PC-9 (cell line): Measurements from ENCODE around the gene CDK18. TPM values are rescaled to one million over a fixed set of nuclear protein-coding genes. Genes with fewer than 3 reads are reported as not detected.

Experiments
- BruUV-seq: library from RNA; stranded (reverse); fragments of 400-500 nt; replicated peaks from 2 replicates; lab custom pipeline; 2021; lab: Mats Ljungman, UMichigan
- CTCF ChIA-PET: fragments of 300-600 bp; sonication (Branson Sonifier 250); formaldehyde crosslinking; loops from one replicate; lab custom pipeline; 2022; ENCODE audit warnings: antibody characterized with exemption; lab: Charles Lee
- POLR2A ChIA-PET: fragments of 300-600 bp; sonication (Branson Sonifier 250); formaldehyde crosslinking; loops from one replicate; lab custom pipeline; 2022; ENCODE audit warnings: antibody characterized with exemption; ENCODE audit not compliant: unreplicated experiment; lab: Charles Lee
- DNase-seq, 2 experiments: peaks; one replicate each; pipeline versions ENCODE4 v3.0.0 to v3.0.0-alpha.2; 2015 to 2022; ENCODE audit warnings: mixed read lengths in 1 of 2
- H2AFZ ChIP-seq: fragments of 200-600 bp; sonication (generic); 2 replicates; pipeline ENCODE4 v1.8.1; 2017; ENCODE audit warnings: antibody characterized with exemption
- H3F3A ChIP-seq: fragments of 200-600 bp; sonication (generic); 2 replicates; pipeline ENCODE4 v1.8.1; 2017; ENCODE audit warnings: antibody characterized with exemption, mild to moderate bottlenecking, low read depth; ENCODE audit not compliant: insufficient read depth
- H3K27ac ChIP-seq: fragments of 200-600 bp; sonication (generic); 2 replicates; pipeline ENCODE4 v1.6.1; 2016; ENCODE audit warnings: mixed run types
- H3K27me3 ChIP-seq: fragments of 200-600 bp; sonication (generic); 2 replicates; pipeline ENCODE4 v1.6.1; 2016; ENCODE audit warnings: low read depth, mixed run types; ENCODE audit not compliant: insufficient read depth
- H3K36me3 ChIP-seq: fragments of 200-600 bp; sonication (generic); 2 replicates; pipeline ENCODE4 v1.6.1; 2016; ENCODE audit warnings: low read depth, mixed run types
- H3K4me1 ChIP-seq: fragments of 200-600 bp; sonication (generic); replicated peaks from 2 replicates; pipeline ENCODE4 v1.6.1; 2016; ENCODE audit warnings: mixed run types; ENCODE audit not compliant: insufficient read depth
- H3K4me2 ChIP-seq: fragments of 200-600 bp; sonication (generic); 2 replicates; pipeline ENCODE4 v1.6.1; 2017; ENCODE audit warnings: mixed run types
- H3K4me3 ChIP-seq: fragments of 200-600 bp; sonication (generic); 2 replicates; pipeline ENCODE4 v1.6.1; 2016; ENCODE audit warnings: mixed run types
- H3K79me2 ChIP-seq: fragments of 200-600 bp; sonication (generic); 2 replicates; pipeline ENCODE4 v1.6.1; 2017; ENCODE audit warnings: low read depth, mixed run types
- H3K9me2 ChIP-seq: fragments of 200-600 bp; sonication (generic); 2 replicates; pipeline ENCODE4 v1.8.1; 2017; ENCODE audit warnings: mild to moderate bottlenecking; ENCODE audit not compliant: insufficient read depth
- H3K9me3 ChIP-seq: fragments of 200-600 bp; sonication (generic); 2 replicates; pipeline ENCODE4 v1.8.1; 2016; ENCODE audit warnings: low read depth; ENCODE audit not compliant: insufficient read depth
- H4K20me1 ChIP-seq: fragments of 200-600 bp; sonication (generic); 2 replicates; pipeline ENCODE4 v1.8.1; 2017; ENCODE audit not compliant: insufficient read depth
- CTCF ChIP-seq: fragments of 200-600 bp; sonication (generic); conservative IDR thresholded peaks from 2 replicates; pipeline ENCODE4 v1.6.1; 2017; ENCODE audit warnings: mixed run types, antibody characterized with exemption, mild to moderate bottlenecking, moderate library complexity
- EZH2 ChIP-seq: fragments of 200-600 bp; sonication (generic); IDR thresholded peaks from 2 replicates; pipeline ENCODE4 v1.8.0; 2017; ENCODE audit warnings: antibody characterized with exemption, low read depth
- intact Hi-C: fragments of 100-400 bp; cut with micrococcal nuclease; formaldehyde crosslinking; loops from one replicate; pipeline ENCODE4 v1.10.0; 2022; ENCODE audit not compliant: unreplicated experiment
- total RNA-seq: library from RNA; stranded (reverse); gene quantifications from 2 replicates; pipeline ENCODE4 v1.2.3, GENCODE V29; 2021

Gene CDK18
- total RNA-seq, 1 experiment from 2014 or later, result 35.3 TPM

- intact Hi-C loops, result no loop called here
- Histone ChIP-seq H3K9me2 (no peaks in the 10 kb centered on the region), H3K27ac (no peak overlapping the region), H3K27me3 (no peaks in the 10 kb centered on the region), H2AFZ (no peak overlapping the region), H3F3A (peaks cover 16% of the 10 kb centered on the region), H3K4me1 (peaks cover 36% of the 10 kb centered on the region), H4K20me1 (no peaks in the 10 kb centered on the region), H3K9me3 (no peaks in the 10 kb centered on the region), H3K4me2 (peak overlapping the region; percentile 50), H3K4me3 (no peak overlapping the region), H3K36me3 (no peaks in the 10 kb centered on the region), H3K79me2 (no peaks in the 10 kb centered on the region)
- DNase-seq, result peak in 1 of 2 experiments; percentile 65
- BruUV-seq, result no TSS peak
- TF ChIP-seq EZH2 (no peak), CTCF (no peak)
- CTCF ChIA-PET, result no interaction called here
- POLR2A ChIA-PET, result interaction anchor here (0.6 to 1.0 kb wide), 3 partner anchors 10 to 1389 kb away, joined by 3 to 5 read pairs (median 3); no protein-coding TSS in a partner anchor
These were observed 73.6 kb downstream of the CDK18 start for GRCh38 chr1:205577874-205578658.

GRCh38 chr1:205578780-205579571, 74.5 kb downstream of the CDK18 start:
- Histone ChIP-seq H3K9me2 (no peaks in the 10 kb centered on the region), H3K36me3 (no peaks in the 10 kb centered on the region), H3K9me3 (no peaks in the 10 kb centered on the region), H3K79me2 (no peaks in the 10 kb centered on the region), H3K4me1 (peaks cover 36% of the 10 kb centered on the region), H3K27me3 (no peaks in the 10 kb centered on the region), H3K4me3 (no peak overlapping the region; the same call in 1 of the 2 replicates), H2AFZ (no peak overlapping the region), H3K4me2 (peak overlapping the region; percentile 50), H3K27ac (peak overlapping the region; percentile 35), H3F3A (peaks cover 16% of the 10 kb centered on the region), H4K20me1 (no peaks in the 10 kb centered on the region)
- no TSS peak for BruUV-seq
- ChIA-PET POLR2A (interaction anchor here (0.7 kb wide), 1 partner anchor 1135 kb away, joined by 4 read pairs; no protein-coding TSS in a partner anchor), CTCF (interaction anchor here (0.7 to 1.5 kb wide), 5 partner anchors 8 to 225 kb away, joined by 3 to 20 read pairs (median 4); no protein-coding TSS in a partner anchor)
- DNase-seq, result peak; percentile 85 to 99
- intact Hi-C loops, result loop anchor here (1.0 kb wide), 1 partner anchor 36 kb away; no protein-coding TSS in a partner anchor
- TF ChIP-seq CTCF (no peak), EZH2 (no peak)

GRCh38 chr1:205579711-205580110, 75.2 kb downstream of the CDK18 start:
- H3K9me2 ChIP-seq, result no peaks in the 10 kb centered on the region
- H4K20me1 ChIP-seq, result no peaks in the 10 kb centered on the region
- no peak overlapping the region for H3K4me3 ChIP-seq
- no peak for TF ChIP-seq EZH2
- no peak for TF ChIP-seq CTCF
- H2AFZ ChIP-seq, result no peak overlapping the region
- CTCF ChIA-PET, result interaction anchor here (0.7 to 1.5 kb wide), 7 partner anchors 8 to 225 kb away, joined by 3 to 11 read pairs (median 4); no protein-coding TSS in a partner anchor
- DNase-seq, result no peak
- peaks cover 39% of the 10 kb centered on the region for H3K4me1 ChIP-seq
- peaks cover 16% of the 10 kb centered on the region for H3F3A ChIP-seq
- H3K4me2 ChIP-seq, result peak overlapping the region; percentile 50
- no peak overlapping the region for H3K27ac ChIP-seq
- intact Hi-C loops, result loop anchor here (1.0 to 10.0 kb wide), 2 partner anchors 36 to 335 kb away; no protein-coding TSS in a partner anchor
- H3K36me3 ChIP-seq, result no peaks in the 10 kb centered on the region
- no peaks in the 10 kb centered on the region for H3K9me3 ChIP-seq
- BruUV-seq, result no TSS peak
- no peaks in the 10 kb centered on the region for H3K79me2 ChIP-seq
- POLR2A ChIA-PET, result interaction anchor here (0.7 kb wide), 1 partner anchor 231 kb away, joined by 3 read pairs; no protein-coding TSS in a partner anchor
- H3K27me3 ChIP-seq, result no peaks in the 10 kb centered on the region
